Immature natural killer cell (primary cell): ENCODE measurements around the gene MAST1. TPM values are rescaled to one million over a fixed set of nuclear protein-coding genes. Genes with fewer than 3 reads are reported as not detected.

Experiments used
- DNase-seq, 3 donors: peaks; one replicate each; pipeline ENCODE4 v3.0.0; 2022; ENCODE audit warnings: mixed read lengths in 1 of 3
- H3K27ac Mint-ChIP-seq, 6 donors: one replicate each; pipeline ENCODE4 v1.8.0; 2020; ENCODE audit warnings: mixed read lengths in 6 of 6, mild to moderate bottlenecking in 5 of 6, inconsistent platforms in 4 of 6, moderate library complexity in 3 of 6
- H3K27me3 Mint-ChIP-seq, 3 donors: one replicate each; pipeline ENCODE4 v1.8.0; 2020 to 2021; ENCODE audit warnings: low read depth in 3 of 3, mild to moderate bottlenecking in 3 of 3, mixed read lengths in 3 of 3, moderate library complexity in 3 of 3, inconsistent platforms in 1 of 3
- H3K36me3 Mint-ChIP-seq, 3 donors: one replicate each; pipeline ENCODE4 v1.8.0; 2020; ENCODE audit warnings: mixed read lengths in 3 of 3, inconsistent platforms in 2 of 3, mild to moderate bottlenecking in 2 of 3
- H3K4me1 Mint-ChIP-seq, 2 donors: one replicate each; pipeline ENCODE4 v1.8.0; 2020; ENCODE audit warnings: inconsistent platforms in 2 of 2, mild to moderate bottlenecking in 2 of 2, mixed read lengths in 2 of 2, moderate library complexity in 1 of 2
- H3K4me3 Mint-ChIP-seq, 5 donors: one replicate each; pipeline ENCODE4 v1.8.0; 2020; ENCODE audit warnings: mild to moderate bottlenecking in 5 of 5, mixed read lengths in 5 of 5, inconsistent platforms in 3 of 5, moderate library complexity in 3 of 5
- H3K9me3 Mint-ChIP-seq, 6 donors: one replicate each; pipeline ENCODE4 v1.8.0; 2020; ENCODE audit warnings: mild to moderate bottlenecking in 6 of 6, mixed read lengths in 6 of 6, inconsistent platforms in 4 of 6, moderate library complexity in 3 of 6
- polyA plus RNA-seq, 3 donors: library from polyadenylated mRNA; unstranded; fragments of 300-500 nt; fragmentation: Illumina TruSeq; gene quantifications; one replicate each; pipeline ENCODE4 v1.2.3, GENCODE V29; 2021

Gene MAST1
- polyA plus RNA-seq, 3 donors from 2014 or later, result 0.28 TPM; not detected in 1

GRCh38 chr19:12875086-12875485 lies 36.8 kb downstream of the MAST1 start:
- Mint-ChIP-seq H3K9me3 (no peaks in the 10 kb centered on the region), H3K4me1 (peaks cover 5 to 8% of the 10 kb centered on the region in 2 donors), H3K36me3 (peaks cover 10 to 21% (median 16%) of the 10 kb centered on the region in 3 donors), H3K27me3 (peaks cover 0 to 7% (median 2%) of the 10 kb centered on the region in 3 donors), H3K27ac (no peak overlapping the region), H3K4me3 (no peak overlapping the region)
- no peak for DNase-seq

DNA sequence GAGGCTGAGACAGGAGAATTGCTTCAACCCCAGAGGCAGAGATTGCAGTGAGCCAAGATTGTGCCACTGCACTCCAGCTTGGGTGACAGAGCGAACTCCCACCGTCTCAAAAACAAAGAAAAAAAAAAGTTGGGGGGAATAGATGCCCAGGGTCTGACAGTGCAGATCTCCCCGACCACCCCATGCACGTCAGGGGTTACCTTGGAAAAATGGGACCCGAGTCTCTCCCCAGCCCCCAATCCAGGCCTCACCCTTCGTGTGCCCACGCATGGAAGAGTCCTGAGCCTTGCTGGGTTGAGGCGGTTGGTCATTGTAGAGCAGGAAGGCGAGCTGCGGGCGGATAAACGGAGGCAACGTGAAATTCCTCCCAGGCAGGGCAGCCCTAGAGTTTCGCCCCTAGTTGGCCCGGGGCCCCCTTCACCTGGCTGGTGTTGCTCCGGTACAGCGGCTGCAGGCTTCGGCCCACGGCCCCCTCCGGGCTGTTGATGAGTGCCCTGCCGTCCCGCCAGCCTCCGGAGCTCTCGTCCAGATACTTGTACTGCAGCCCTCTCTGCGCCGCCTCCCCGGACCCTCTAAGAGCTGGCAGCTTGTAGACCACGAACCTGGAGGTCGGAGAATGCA lies 42.3 kb downstream of the MAST1 start:
- Mint-ChIP-seq H3K4me1 (peaks cover 28 to 37% of the 10 kb centered on the region in 2 donors), H3K36me3 (peaks cover 0 to 7% (median 7%) of the 10 kb centered on the region in 3 donors), H3K27me3 (peaks cover 3 to 4% (median 3%) of the 10 kb centered on the region in 3 donors), H3K4me3 (peak overlapping the region; percentile 85 to 91 (median 89)), H3K27ac (peak overlapping the region; percentile 43 to 83 (median 74)), H3K9me3 (peaks cover 0 to 2% (median 0%) of the 10 kb centered on the region in 6 donors)
- DNase-seq, result no peak

DNA sequence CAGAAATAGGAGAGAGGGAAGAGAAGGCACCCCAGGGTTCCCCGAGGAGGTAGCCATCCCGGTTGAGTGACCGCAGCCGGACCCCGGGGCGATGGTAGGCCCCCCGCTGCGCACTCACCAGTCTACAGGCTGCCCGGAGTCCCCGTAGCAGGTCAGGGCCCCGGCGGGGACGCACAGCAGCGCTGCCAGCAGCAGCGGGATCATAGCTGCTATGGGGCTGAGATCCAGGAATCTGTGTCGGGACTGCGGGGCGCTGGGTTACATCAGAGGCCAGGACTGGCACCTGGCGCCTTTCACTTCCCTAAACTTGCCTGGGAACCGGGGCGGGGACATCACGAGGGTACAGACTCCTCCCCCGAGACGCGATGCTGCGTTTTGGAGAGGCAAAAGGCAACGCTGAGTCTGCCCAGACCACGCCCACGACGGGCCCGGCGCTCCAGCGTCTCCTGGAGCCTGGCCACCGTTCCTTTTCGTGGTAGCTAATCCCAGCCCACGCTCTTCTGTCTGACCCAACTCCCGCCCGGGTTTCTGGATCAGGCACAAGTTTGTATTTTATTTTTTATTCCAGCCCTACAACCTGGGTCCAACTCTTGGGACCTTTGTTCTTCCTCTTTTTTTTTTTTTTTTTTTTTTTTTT lies 43.0 kb downstream of the MAST1 start, which contains the start of gene DNASE2:
Gene DNASE2 (minus strand): TSS at position 278 of the 637 bp plus-strand sequence. CDS start 74 bp downstream, at position 204.
- peaks cover 0 to 7% (median 7%) of the 10 kb centered on the region in 3 donors for H3K36me3 Mint-ChIP-seq
- H3K4me1 Mint-ChIP-seq, result peaks cover 29 to 37% of the 10 kb centered on the region in 2 donors

GRCh38 chr19:12882589-12882988 lies 44.3 kb downstream of the MAST1 start:
- Mint-ChIP-seq H3K4me1 (peaks cover 34 to 40% of the 10 kb centered on the region in 2 donors), H3K4me3 (peak overlapping the region; percentile 73 to 91 (median 89)), H3K27ac (peak overlapping the region in 2 of 6 donors; percentile 55 to 71), H3K36me3 (peaks cover 0 to 7% (median 7%) of the 10 kb centered on the region in 3 donors), H3K27me3 (peaks cover 3 to 6% (median 3%) of the 10 kb centered on the region in 3 donors), H3K9me3 (peaks cover 0 to 2% (median 0%) of the 10 kb centered on the region in 6 donors)
- no peak for DNase-seq

More for the DNA sequence above, 43.0 kb downstream of the MAST1 start, which contains the start of gene DNASE2:
- H3K27ac Mint-ChIP-seq, result peak within 1 kb of the TSS; percentile 68 to 86 (median 80)
- peaks cover 0 to 2% (median 0%) of the 10 kb centered on the region in 6 donors for H3K9me3 Mint-ChIP-seq
- H3K4me3 Mint-ChIP-seq, result peak within 1 kb of the TSS; percentile 85 to 91 (median 89)
- peaks cover 3 to 4% (median 3%) of the 10 kb centered on the region in 3 donors for H3K27me3 Mint-ChIP-seq
- DNase-seq, result peak; percentile 75 to 79 (median 78)

- DNase-seq, result no peak
- Mint-ChIP-seq H3K4me3 (peak overlapping the region in 4 of 5 donors; percentile 17 to 81 (median 49)), H3K27me3 (peaks cover 3 to 5% (median 3%) of the 10 kb centered on the region in 3 donors), H3K4me1 (peaks cover 38 to 42% of the 10 kb centered on the region in 2 donors), H3K27ac (no peak overlapping the region), H3K9me3 (peaks cover 0 to 2% (median 0%) of the 10 kb centered on the region in 6 donors), H3K36me3 (no peaks in the 10 kb centered on the region)
Measured at GRCh38 chr19:12884202-12884601, 45.9 kb downstream of the MAST1 start.

GRCh38 chr19:12884627-12884925 lies 46.3 kb downstream of the MAST1 start:
- Mint-ChIP-seq H3K4me3 (peak overlapping the region; percentile 77 to 85 (median 81)), H3K9me3 (peaks cover 0 to 2% (median 0%) of the 10 kb centered on the region in 6 donors), H3K4me1 (peaks cover 39 to 42% of the 10 kb centered on the region in 2 donors), H3K36me3 (no peaks in the 10 kb centered on the region), H3K27me3 (peaks cover 3 to 5% (median 3%) of the 10 kb centered on the region in 3 donors), H3K27ac (no peak overlapping the region)
- no peak for DNase-seq

DNA sequence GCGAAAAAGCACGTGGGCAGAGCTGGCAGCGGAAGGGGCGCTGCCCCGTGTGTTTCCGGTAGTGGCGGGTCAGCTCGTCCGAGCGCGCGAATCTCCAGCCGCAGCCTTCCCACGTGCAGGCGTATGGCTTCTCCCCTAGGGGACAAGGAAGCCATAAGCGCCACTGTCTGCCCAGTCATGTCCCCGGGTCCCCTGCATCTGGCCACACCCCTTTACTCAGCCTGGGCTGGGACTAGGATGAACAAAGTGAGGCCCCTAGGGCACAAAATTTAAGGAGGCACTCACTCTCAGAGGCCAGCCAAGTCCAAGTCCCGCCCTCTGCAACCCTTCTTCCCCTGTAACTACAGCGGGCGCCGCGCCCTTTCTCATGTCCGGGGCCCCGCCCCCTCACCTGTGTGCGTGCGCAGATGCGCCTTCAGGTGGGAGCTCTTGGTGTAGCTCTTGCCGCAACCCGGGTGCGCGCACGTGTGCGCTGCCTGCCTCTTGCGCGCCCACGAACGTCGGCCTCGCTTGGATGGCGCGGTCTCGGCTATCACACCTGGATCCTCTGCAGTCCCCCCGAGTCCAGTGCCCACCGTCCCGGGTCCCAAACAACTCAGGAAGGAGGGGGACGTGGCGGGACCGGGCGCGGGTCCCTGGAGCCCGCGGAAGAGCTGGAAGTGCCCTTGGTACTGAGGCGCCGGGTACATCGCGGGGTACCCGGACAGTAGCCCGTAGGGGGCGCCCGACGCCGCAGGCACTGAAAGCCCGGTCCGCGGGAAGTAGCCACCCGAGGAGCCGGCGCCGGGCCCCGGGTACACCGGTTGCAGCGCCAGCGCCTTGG lies 46.8 kb downstream of the MAST1 start:
- peak overlapping the region; percentile 77 to 85 (median 81) for H3K4me3 Mint-ChIP-seq
- DNase-seq, result peak; percentile 68 to 75 (median 73)
- H3K4me1 Mint-ChIP-seq, result peaks cover 38 to 39% of the 10 kb centered on the region in 2 donors
- peaks cover 3 to 7% (median 5%) of the 10 kb centered on the region in 3 donors for H3K27me3 Mint-ChIP-seq
- peak overlapping the region in 3 of 6 donors; percentile 23 to 61 (median 57) for H3K27ac Mint-ChIP-seq
- H3K9me3 Mint-ChIP-seq, result peaks cover 0 to 2% (median 0%) of the 10 kb centered on the region in 6 donors
- H3K36me3 Mint-ChIP-seq, result no peaks in the 10 kb centered on the region

- H3K9me3 Mint-ChIP-seq, result peaks cover 0 to 2% (median 0%) of the 10 kb centered on the region in 6 donors
- H3K4me3 Mint-ChIP-seq, result peak overlapping the region; percentile 61 to 80 (median 65)
Measured at GRCh38 chr19:12885749-12886650, 47.7 kb downstream of the MAST1 start.

DNA sequence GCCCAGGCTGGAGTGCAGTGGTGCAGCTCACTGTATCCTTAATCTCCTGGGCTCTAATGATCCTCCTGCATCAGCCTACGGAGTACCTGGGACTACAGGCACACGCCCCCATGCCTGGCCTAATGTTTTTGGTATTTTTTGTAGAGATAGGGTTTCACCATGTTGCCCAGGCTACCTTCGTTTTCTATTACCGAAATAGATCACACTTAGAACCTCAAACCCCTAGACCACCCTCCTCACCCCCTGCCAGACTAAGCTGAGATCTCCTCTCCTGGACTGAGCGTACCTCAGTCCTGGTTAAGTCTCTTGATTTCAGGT lies 48.3 kb downstream of the MAST1 start:
- Mint-ChIP-seq H3K4me1 (peaks cover 41 to 44% of the 10 kb centered on the region in 2 donors), H3K27me3 (peaks cover 5 to 12% (median 11%) of the 10 kb centered on the region in 3 donors), H3K4me3 (peak overlapping the region; percentile 61 to 80 (median 65)), H3K27ac (peak overlapping the region in 1 of 6 donors; percentile 40), H3K9me3 (peaks cover 0 to 2% (median 0%) of the 10 kb centered on the region in 6 donors), H3K36me3 (no peaks in the 10 kb centered on the region)
- DNase-seq, result no peak

More at GRCh38 chr19:12885749-12886650, 47.7 kb downstream of the MAST1 start:
- H3K36me3 Mint-ChIP-seq, result no peaks in the 10 kb centered on the region
- H3K27ac Mint-ChIP-seq, result peak overlapping the region in 1 of 6 donors; percentile 74
- H3K27me3 Mint-ChIP-seq, result peaks cover 7 to 13% (median 8%) of the 10 kb centered on the region in 3 donors
- H3K4me1 Mint-ChIP-seq, result peaks cover 37 to 38% of the 10 kb centered on the region in 2 donors
- DNase-seq, result no peak

DNA sequence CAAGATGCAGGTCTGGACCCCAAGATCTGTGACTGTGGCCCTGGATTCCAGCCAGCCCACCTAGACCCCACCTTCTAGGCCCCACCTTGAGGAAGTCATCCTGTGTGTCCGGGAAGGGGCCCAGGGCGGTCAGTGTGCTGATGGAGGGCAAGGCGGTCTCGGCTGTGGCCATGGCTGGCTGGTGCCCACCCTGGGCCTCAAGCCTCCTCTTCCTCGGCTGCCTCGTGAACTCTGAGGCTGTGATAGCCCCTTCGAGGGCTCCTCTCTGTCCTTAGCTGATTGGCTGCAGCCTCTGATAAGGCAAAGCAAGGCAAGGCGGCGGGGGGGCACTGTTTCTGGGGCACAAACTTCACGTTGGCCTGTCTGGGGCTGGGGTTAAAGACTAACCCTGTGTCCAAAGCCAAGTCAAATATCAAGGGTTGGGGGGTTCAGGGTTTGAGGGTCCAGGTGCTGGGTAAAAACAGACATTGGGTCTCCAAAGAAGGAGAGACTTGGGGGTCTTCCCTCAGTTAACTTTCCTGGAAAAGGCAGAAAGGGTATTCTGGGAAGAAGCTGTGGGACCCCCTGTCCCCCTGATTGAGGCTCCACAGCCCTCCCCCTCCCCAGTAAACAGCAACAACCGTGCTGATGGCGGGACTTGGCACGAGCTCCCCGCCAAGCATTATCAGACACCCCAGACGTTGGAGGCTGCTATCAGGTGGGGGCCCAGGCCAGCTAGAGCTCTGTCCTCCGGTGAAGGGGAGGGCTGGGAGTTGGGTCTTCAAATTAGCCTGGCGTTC lies 48.8 kb downstream of the MAST1 start, which contains the start of gene KLF1:
Gene KLF1 (minus strand): TSS at position 233 of the 779 bp plus-strand sequence. CDS start 61 bp downstream, at position 172.
- no peak for DNase-seq
- H3K36me3 Mint-ChIP-seq, result no peaks in the 10 kb centered on the region
- H3K4me1 Mint-ChIP-seq, result peaks cover 41 to 47% of the 10 kb centered on the region in 2 donors
- peaks cover 5 to 12% (median 11%) of the 10 kb centered on the region in 3 donors for H3K27me3 Mint-ChIP-seq
- peaks cover 0 to 2% (median 0%) of the 10 kb centered on the region in 6 donors for H3K9me3 Mint-ChIP-seq
- peak within 1 kb of the TSS; percentile 61 to 80 (median 65) for H3K4me3 Mint-ChIP-seq
- peak within 1 kb of the TSS in 2 of 6 donors; percentile 40 to 74 for H3K27ac Mint-ChIP-seq

DNA sequence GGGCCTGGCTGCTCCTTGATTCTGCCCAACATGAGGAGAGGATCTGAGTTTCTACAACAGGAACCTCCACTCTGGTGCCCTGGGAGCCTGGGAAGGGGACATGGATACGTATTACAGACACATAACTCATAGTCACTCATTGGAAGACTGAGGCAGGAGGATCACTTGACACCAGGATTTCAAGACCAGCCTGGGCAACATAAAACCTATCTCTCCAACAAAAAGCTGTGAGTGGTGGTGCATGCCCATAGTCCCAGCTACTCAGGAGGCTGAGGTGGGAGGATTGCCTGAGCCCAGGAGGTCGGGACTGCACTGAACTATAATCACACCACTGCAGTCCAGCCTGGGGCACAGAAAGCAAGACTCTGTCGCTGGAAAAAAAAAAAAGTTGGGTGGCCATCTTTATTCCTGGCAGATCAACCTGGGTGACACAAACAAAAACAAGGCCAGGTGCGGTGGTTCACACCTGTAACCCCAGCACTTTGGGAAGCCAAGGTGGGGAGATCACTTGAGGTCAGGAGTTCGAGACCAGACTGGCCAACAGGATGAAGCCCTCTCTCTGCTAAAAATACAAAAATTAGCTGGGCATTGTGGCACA lies 49.8 kb downstream of the MAST1 start:
- peaks cover 38 to 43% of the 10 kb centered on the region in 2 donors for H3K4me1 Mint-ChIP-seq
- DNase-seq, result no peak

More for the DNA sequence above, 49.8 kb downstream of the MAST1 start:
- H3K27ac Mint-ChIP-seq, result no peak overlapping the region
- H3K4me3 Mint-ChIP-seq, result no peak overlapping the region
- H3K36me3 Mint-ChIP-seq, result no peaks in the 10 kb centered on the region
- peaks cover 5 to 12% (median 11%) of the 10 kb centered on the region in 3 donors for H3K27me3 Mint-ChIP-seq
- no peaks in the 10 kb centered on the region for H3K9me3 Mint-ChIP-seq
